Measurements from ENCODE around the gene PCGF2. TPM values are rescaled to one million over a fixed set of nuclear protein-coding genes. Genes with fewer than 3 reads are reported as not detected.
"Not testable (repeated sequence)": the region's sequence is repeated elsewhere in the genome, so short reads cannot be mapped to it uniquely, and the experiment has no call there.

The PCGF2 gene
- total RNA-seq, 4 donors from 2014 or later, result 5.3 to 15.2 (median 7.0) TPM

GRCh38 chr17:38794221-38794620 is 46.1 kb upstream of the PCGF2 start:
- Histone ChIP-seq H3K27ac (no peak overlapping the region), H3K36me3 (peaks cover 5% of the 10 kb centered on the region), H3K4me1 (peaks cover 39% of the 10 kb centered on the region), H3K4me3 (no peak overlapping the region), H3K9me3 (no peaks in the 10 kb centered on the region), H3K27me3 (no peaks in the 10 kb centered on the region)
- no peak for DNase-seq (ENCODE audit: low spot score in 2 of 2)
- WGBS, result 94% methylated on average over 5 of the region's 5 CpGs
- no peak for TF ChIP-seq EP300 (IDR thresholded peaks at IDR 0.05)

- H3K27me3 ChIP-seq, result no peaks in the 10 kb centered on the region
- no peak overlapping the region for H3K27ac ChIP-seq
- no peak for DNase-seq (ENCODE audit: low spot score in 2 of 2)
- WGBS, result 90% methylated on average over 5 of the region's 5 CpGs
- H3K36me3 ChIP-seq, result peaks cover 11% of the 10 kb centered on the region
- no peak overlapping the region for H3K4me3 ChIP-seq
- TF ChIP-seq EP300 (IDR thresholded peaks at IDR 0.05) (no peak), CTCF (IDR thresholded peaks at IDR 0.05) (no peak), POLR2A (IDR thresholded peaks at IDR 0.05) (no peak), POLR2AphosphoS5 (IDR thresholded peaks at IDR 0.05) (no peak)
- H3K9me3 ChIP-seq, result no peaks in the 10 kb centered on the region
- peaks cover 23% of the 10 kb centered on the region for H3K4me1 ChIP-seq
Measured at GRCh38 chr17:38791162-38791561, 43.0 kb upstream of the PCGF2 start.

GRCh38 chr17:38790148-38790707 is 42.1 kb upstream of the PCGF2 start:
- WGBS, result 82% methylated on average over 13 of the region's 13 CpGs
- not testable (repeated sequence) for DNase-seq (ENCODE audit: low spot score in 2 of 2)

GRCh38 chr17:38789185-38789584 is 41.0 kb upstream of the PCGF2 start:
- H3K9me3 ChIP-seq, result no peaks in the 10 kb centered on the region
- H3K27me3 ChIP-seq, result no peaks in the 10 kb centered on the region
- H3K36me3 ChIP-seq, result peaks cover 30% of the 10 kb centered on the region
- no peak overlapping the region for H3K4me3 ChIP-seq
- TF ChIP-seq EP300 (IDR thresholded peaks at IDR 0.05) (no peak), POLR2AphosphoS5 (IDR thresholded peaks at IDR 0.05) (no peak), CTCF (IDR thresholded peaks at IDR 0.05) (no peak), POLR2A (IDR thresholded peaks at IDR 0.05) (no peak)
- WGBS, result 15% methylated on average over 1 of the region's 1 CpG
- H3K27ac ChIP-seq, result no peak overlapping the region
- DNase-seq (ENCODE audit: low spot score in 2 of 2), result no peak
- H3K4me1 ChIP-seq, result peaks cover 21% of the 10 kb centered on the region

More at GRCh38 chr17:38790148-38790707, 42.1 kb upstream of the PCGF2 start:
- Histone ChIP-seq H3K36me3 (peaks cover 19% of the 10 kb centered on the region), H3K4me1 (peaks cover 22% of the 10 kb centered on the region)
- H3K9me3 ChIP-seq, H3K27ac ChIP-seq, H3K27me3 ChIP-seq, H3K4me3 ChIP-seq: not testable (repeated sequence)

GRCh38 chr17:38787999-38788398 is 39.9 kb upstream of the PCGF2 start:
- H3K27ac ChIP-seq; H3K4me3 ChIP-seq; H3K9me3 ChIP-seq; DNase-seq (ENCODE audit: low spot score in 2 of 2); H3K27me3 ChIP-seq: not testable (repeated sequence)
- H3K4me1 ChIP-seq, result peaks cover 19% of the 10 kb centered on the region
- peaks cover 42% of the 10 kb centered on the region for H3K36me3 ChIP-seq
- 95% methylated on average over 4 of the region's 4 CpGs for WGBS

GRCh38 chr17:38786372-38786771 is 38.2 kb upstream of the PCGF2 start:
- H3K9me3 ChIP-seq, result no peaks in the 10 kb centered on the region
- H3K4me1 ChIP-seq, result peaks cover 19% of the 10 kb centered on the region
- no peak overlapping the region for H3K4me3 ChIP-seq
- no peak for TF ChIP-seq POLR2A (IDR thresholded peaks at IDR 0.05)
- TF ChIP-seq POLR2AphosphoS5 (IDR thresholded peaks at IDR 0.05), result no peak
- no peak for TF ChIP-seq EP300 (IDR thresholded peaks at IDR 0.05)
- TF ChIP-seq CTCF (IDR thresholded peaks at IDR 0.05), result no peak
- no peak overlapping the region for H3K27ac ChIP-seq
- H3K36me3 ChIP-seq, result peaks cover 53% of the 10 kb centered on the region
- no peak for DNase-seq (ENCODE audit: low spot score in 2 of 2)
- WGBS, result 57% methylated on average over 3 of the region's 6 CpGs
- H3K27me3 ChIP-seq, result no peaks in the 10 kb centered on the region

GRCh38 chr17:38783227-38783626 is 35.1 kb upstream of the PCGF2 start:
- 95% methylated on average over 3 of the region's 3 CpGs for WGBS
- Histone ChIP-seq H3K4me1 (peaks cover 6% of the 10 kb centered on the region), H3K36me3 (peaks cover 84% of the 10 kb centered on the region), H3K27me3 (no peaks in the 10 kb centered on the region), H3K9me3 (no peaks in the 10 kb centered on the region), H3K27ac (no peak overlapping the region), H3K4me3 (no peak overlapping the region)
- no peak for DNase-seq (ENCODE audit: low spot score in 2 of 2)
- TF ChIP-seq CTCF (IDR thresholded peaks at IDR 0.05) (no peak), EP300 (IDR thresholded peaks at IDR 0.05) (no peak), POLR2AphosphoS5 (IDR thresholded peaks at IDR 0.05) (no peak), POLR2A (IDR thresholded peaks at IDR 0.05) (no peak)

Measured in suprapubic skin (tissue), 4 donors.